GM23338 (cell line): ENCODE data around the gene BCL7C. TPM values are rescaled to one million over a fixed set of nuclear protein-coding genes. Genes with fewer than 3 reads are reported as not detected.

ENCODE experiments used
- ATAC-seq: fragments of 200-7000 bp; cut with Tn5 transposase; 3 replicates; pipeline ENCODE4 v1.9.1; 2020
- DNase-seq: peaks from one replicate; pipeline ENCODE4 v3.0.0-alpha.2; 2015; ENCODE audit warnings: low spot score
- H2AFZ ChIP-seq: fragments of 200-600 bp; sonication (generic); 2 replicates; pipeline ENCODE4 v1.8.0; 2016; ENCODE audit warnings: antibody characterized with exemption, mild to moderate bottlenecking, moderate library complexity
- H3F3A ChIP-seq: fragments of 200-600 bp; sonication (generic); replicated peaks from 2 replicates; pipeline ENCODE4 v1.8.0; 2017; ENCODE audit warnings: antibody characterized with exemption, mixed run types, low read depth
- H3K27ac ChIP-seq: fragments of 200-600 bp; sonication (generic); 2 replicates; pipeline ENCODE4 v1.6.1; 2016; ENCODE audit warnings: low read depth
- H3K27me3 ChIP-seq: fragments of 200-600 bp; sonication (generic); 2 replicates; pipeline ENCODE4 v1.8.0; 2016; ENCODE audit warnings: mild to moderate bottlenecking, mixed run types, moderate library complexity; ENCODE audit not compliant: insufficient read depth
- H3K36me3 ChIP-seq: fragments of 200-600 bp; sonication (generic); 2 replicates; pipeline ENCODE4 v1.8.0; 2016; ENCODE audit warnings: mild to moderate bottlenecking; ENCODE audit not compliant: insufficient read depth
- H3K4me1 ChIP-seq: fragments of 200-600 bp; sonication (generic); 2 replicates; pipeline ENCODE4 v1.8.0; 2016; ENCODE audit warnings: mild to moderate bottlenecking, moderate library complexity; ENCODE audit not compliant: insufficient read depth
- H3K4me2 ChIP-seq: fragments of 200-600 bp; sonication (generic); 2 replicates; pipeline ENCODE4 v1.7.1; 2017; ENCODE audit warnings: mixed run types
- H3K4me3 ChIP-seq: fragments of 200-600 bp; sonication (generic); 2 replicates; pipeline ENCODE4 v1.6.1; 2016; ENCODE audit warnings: mixed run types
- H3K79me2 ChIP-seq: fragments of 200-600 bp; sonication (generic); replicated peaks from 2 replicates; pipeline ENCODE4 v1.8.0; 2017; ENCODE audit warnings: mild to moderate bottlenecking; ENCODE audit not compliant: insufficient read depth
- H3K9me2 ChIP-seq: fragments of 200-600 bp; sonication (generic); 2 replicates; pipeline ENCODE4 v1.8.0; 2017; ENCODE audit not compliant: insufficient read depth
- H4K20me1 ChIP-seq: fragments of 200-600 bp; sonication (generic); replicated peaks from 2 replicates; pipeline ENCODE4 v1.8.0; 2017; ENCODE audit warnings: mild to moderate bottlenecking; ENCODE audit not compliant: insufficient read depth
- H3K27ac Mint-ChIP-seq: 2 replicates; pipeline ENCODE4 v1.8.0; 2020; ENCODE audit warnings: inconsistent platforms, mild to moderate bottlenecking, moderate library complexity, mixed read lengths
- H3K27me3 Mint-ChIP-seq: 3 replicates; pipeline ENCODE4 v1.8.0; 2022; ENCODE audit warnings: low read depth, mild to moderate bottlenecking, moderate library complexity, mixed read lengths, inconsistent platforms; ENCODE audit not compliant: insufficient read depth, poor library complexity
- H3K36me3 Mint-ChIP-seq: 3 replicates; pipeline ENCODE4 v1.8.0; 2021; ENCODE audit warnings: low read depth, mild to moderate bottlenecking, inconsistent platforms, moderate library complexity, mixed read lengths
- H3K4me1 Mint-ChIP-seq: 3 replicates; pipeline ENCODE4 v1.8.0; 2020; ENCODE audit warnings: mild to moderate bottlenecking, inconsistent platforms, mixed read lengths
- H3K4me3 Mint-ChIP-seq: 3 replicates; pipeline ENCODE4 v1.8.0; 2021; ENCODE audit warnings: moderate library complexity, mild to moderate bottlenecking, inconsistent platforms, mixed read lengths
- H3K9me3 Mint-ChIP-seq: 3 replicates; pipeline ENCODE4 v1.8.0; 2020; ENCODE audit warnings: moderate library complexity, mild to moderate bottlenecking, inconsistent platforms, mixed read lengths
- EZH2phosphoT487 ChIP-seq: fragments of 200-600 bp; sonication (generic); IDR thresholded peaks from one replicate; pipeline ENCODE4 v1.8.1; 2018; ENCODE audit warnings: antibody characterized with exemption; ENCODE audit not compliant: unreplicated experiment
- JUNB ChIP-seq: IDR thresholded peaks from one replicate; pipeline ENCODE4 v1.6.1; 2016; ENCODE audit warnings: antibody characterized with exemption; ENCODE audit not compliant: unreplicated experiment
- NANOG ChIP-seq: IDR thresholded peaks from 2 replicates; pipeline ENCODE4 v1.6.1; 2016; ENCODE audit warnings: antibody characterized with exemption, borderline replicate concordance
- POLR2AphosphoS5 ChIP-seq: IDR thresholded peaks from 2 replicates; pipeline ENCODE4 v1.6.1; 2016; ENCODE audit warnings: antibody characterized with exemption, low read depth
- STAT1 ChIP-seq: IDR thresholded peaks from one replicate; pipeline ENCODE4 v1.6.1; 2016; ENCODE audit warnings: antibody characterized with exemption; ENCODE audit not compliant: unreplicated experiment
- ZNF114 ChIP-seq: fragments of 250-450 bp; sonication (Bioruptor Pico); IDR thresholded peaks from 2 replicates; pipeline ENCODE4 v1.5.0; 2020; ENCODE audit warnings: mild to moderate bottlenecking, moderate library complexity
- ZNF331 ChIP-seq: fragments of 250-450 bp; sonication (Bioruptor Pico); IDR thresholded peaks from 2 replicates; pipeline ENCODE4 v1.5.0; 2020; ENCODE audit warnings: low read depth, mild to moderate bottlenecking, moderate library complexity
- polyA plus RNA-seq: library from polyadenylated mRNA; unstranded; fragments of >200 nt; fragmentation: Nextera tagmentation; extraction: Ambion mirVana; gene quantifications from 2 replicates; pipeline ENCODE4 v1.2.1, GENCODE V29; 2016
- total RNA-seq: library from RNA; depleted of rRNA; stranded (reverse); fragments of >200 nt; shearing (Covaris generic); gene quantifications from 2 replicates; pipeline ENCODE4 v1.2.3, GENCODE V29; 2014
- TF ChIP-seq, protein P1 (sequence below): fragments of 250-450 bp; sonication (Bioruptor Pico); IDR thresholded peaks from 2 replicates; pipeline ENCODE4 v1.5.0; 2020; ENCODE audit warnings: mild to moderate bottlenecking, moderate library complexity
- TF ChIP-seq, protein P2 (sequence below): IDR thresholded peaks from one replicate; pipeline ENCODE4 v1.6.1; 2018; ENCODE audit warnings: antibody characterized with exemption; ENCODE audit not compliant: unreplicated experiment
- TF ChIP-seq, protein P3 (sequence below), 2 experiments: fragments of 200-600 bp in 1 of 2; sonication (generic) in 1 of 2; conservative IDR thresholded peaks; 2 replicates each; pipeline versions ENCODE4 v1.5.1 to v1.6.1; 2016 to 2017; ENCODE audit warnings: antibody characterized with exemption in 2 of 2, low read depth in 2 of 2, mild to moderate bottlenecking in 2 of 2, moderate library complexity in 1 of 2

Gene BCL7C
- total and polyA plus RNA-seq, 2 experiments from 2014 or later = 17.5 to 22.1 TPM

DNA sequence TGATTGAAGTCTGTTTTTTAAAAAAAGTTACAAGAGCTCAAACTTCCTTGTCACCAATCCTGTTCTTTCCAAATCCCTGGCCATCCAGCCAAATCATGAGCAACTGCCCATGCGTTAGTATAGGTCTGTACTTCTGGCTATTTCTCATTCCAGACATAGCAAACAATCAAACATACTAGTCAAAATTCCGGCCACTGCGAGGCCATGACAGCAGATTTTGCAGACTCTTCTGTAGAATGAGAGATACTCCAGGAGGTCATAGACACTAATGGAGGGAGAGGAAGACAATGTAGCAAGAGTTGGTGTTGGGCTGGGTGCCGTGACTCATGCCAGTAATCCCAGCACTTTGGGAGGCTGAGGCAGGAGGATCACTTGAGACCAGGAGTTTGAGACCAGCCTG is 50.9 kb downstream of the BCL7C start:
- Histone ChIP-seq H3K27me3 (no peaks in the 10 kb centered on the region), H3K4me3 (no peak overlapping the region), H4K20me1 (no peaks in the 10 kb centered on the region), H3K4me1 (no peaks in the 10 kb centered on the region), H3K4me2 (no peak overlapping the region), H3K36me3 (no peaks in the 10 kb centered on the region), H3K27ac (no peak overlapping the region), H3F3A (0 out of 2 replicates have a peak, but pooled peaks cover 3% of the 10 kb centered on the region), H2AFZ (no peak overlapping the region), H3K79me2 (no peaks in the 10 kb centered on the region), H3K9me2 (no peaks in the 10 kb centered on the region)
- DNase-seq = no peak
- Mint-ChIP-seq H3K4me3 (no peak overlapping the region), H3K27ac (no peak overlapping the region), H3K27me3 (peaks cover 7% of the 10 kb centered on the region), H3K36me3 (peaks cover 2% of the 10 kb centered on the region; the same call in 1 of the 3 replicates), H3K4me1 (peaks cover 11% of the 10 kb centered on the region), H3K9me3 (peaks cover 13% of the 10 kb centered on the region)
- no peak for TF ChIP-seq NANOG
- TF ChIP-seq, protein P1, sequence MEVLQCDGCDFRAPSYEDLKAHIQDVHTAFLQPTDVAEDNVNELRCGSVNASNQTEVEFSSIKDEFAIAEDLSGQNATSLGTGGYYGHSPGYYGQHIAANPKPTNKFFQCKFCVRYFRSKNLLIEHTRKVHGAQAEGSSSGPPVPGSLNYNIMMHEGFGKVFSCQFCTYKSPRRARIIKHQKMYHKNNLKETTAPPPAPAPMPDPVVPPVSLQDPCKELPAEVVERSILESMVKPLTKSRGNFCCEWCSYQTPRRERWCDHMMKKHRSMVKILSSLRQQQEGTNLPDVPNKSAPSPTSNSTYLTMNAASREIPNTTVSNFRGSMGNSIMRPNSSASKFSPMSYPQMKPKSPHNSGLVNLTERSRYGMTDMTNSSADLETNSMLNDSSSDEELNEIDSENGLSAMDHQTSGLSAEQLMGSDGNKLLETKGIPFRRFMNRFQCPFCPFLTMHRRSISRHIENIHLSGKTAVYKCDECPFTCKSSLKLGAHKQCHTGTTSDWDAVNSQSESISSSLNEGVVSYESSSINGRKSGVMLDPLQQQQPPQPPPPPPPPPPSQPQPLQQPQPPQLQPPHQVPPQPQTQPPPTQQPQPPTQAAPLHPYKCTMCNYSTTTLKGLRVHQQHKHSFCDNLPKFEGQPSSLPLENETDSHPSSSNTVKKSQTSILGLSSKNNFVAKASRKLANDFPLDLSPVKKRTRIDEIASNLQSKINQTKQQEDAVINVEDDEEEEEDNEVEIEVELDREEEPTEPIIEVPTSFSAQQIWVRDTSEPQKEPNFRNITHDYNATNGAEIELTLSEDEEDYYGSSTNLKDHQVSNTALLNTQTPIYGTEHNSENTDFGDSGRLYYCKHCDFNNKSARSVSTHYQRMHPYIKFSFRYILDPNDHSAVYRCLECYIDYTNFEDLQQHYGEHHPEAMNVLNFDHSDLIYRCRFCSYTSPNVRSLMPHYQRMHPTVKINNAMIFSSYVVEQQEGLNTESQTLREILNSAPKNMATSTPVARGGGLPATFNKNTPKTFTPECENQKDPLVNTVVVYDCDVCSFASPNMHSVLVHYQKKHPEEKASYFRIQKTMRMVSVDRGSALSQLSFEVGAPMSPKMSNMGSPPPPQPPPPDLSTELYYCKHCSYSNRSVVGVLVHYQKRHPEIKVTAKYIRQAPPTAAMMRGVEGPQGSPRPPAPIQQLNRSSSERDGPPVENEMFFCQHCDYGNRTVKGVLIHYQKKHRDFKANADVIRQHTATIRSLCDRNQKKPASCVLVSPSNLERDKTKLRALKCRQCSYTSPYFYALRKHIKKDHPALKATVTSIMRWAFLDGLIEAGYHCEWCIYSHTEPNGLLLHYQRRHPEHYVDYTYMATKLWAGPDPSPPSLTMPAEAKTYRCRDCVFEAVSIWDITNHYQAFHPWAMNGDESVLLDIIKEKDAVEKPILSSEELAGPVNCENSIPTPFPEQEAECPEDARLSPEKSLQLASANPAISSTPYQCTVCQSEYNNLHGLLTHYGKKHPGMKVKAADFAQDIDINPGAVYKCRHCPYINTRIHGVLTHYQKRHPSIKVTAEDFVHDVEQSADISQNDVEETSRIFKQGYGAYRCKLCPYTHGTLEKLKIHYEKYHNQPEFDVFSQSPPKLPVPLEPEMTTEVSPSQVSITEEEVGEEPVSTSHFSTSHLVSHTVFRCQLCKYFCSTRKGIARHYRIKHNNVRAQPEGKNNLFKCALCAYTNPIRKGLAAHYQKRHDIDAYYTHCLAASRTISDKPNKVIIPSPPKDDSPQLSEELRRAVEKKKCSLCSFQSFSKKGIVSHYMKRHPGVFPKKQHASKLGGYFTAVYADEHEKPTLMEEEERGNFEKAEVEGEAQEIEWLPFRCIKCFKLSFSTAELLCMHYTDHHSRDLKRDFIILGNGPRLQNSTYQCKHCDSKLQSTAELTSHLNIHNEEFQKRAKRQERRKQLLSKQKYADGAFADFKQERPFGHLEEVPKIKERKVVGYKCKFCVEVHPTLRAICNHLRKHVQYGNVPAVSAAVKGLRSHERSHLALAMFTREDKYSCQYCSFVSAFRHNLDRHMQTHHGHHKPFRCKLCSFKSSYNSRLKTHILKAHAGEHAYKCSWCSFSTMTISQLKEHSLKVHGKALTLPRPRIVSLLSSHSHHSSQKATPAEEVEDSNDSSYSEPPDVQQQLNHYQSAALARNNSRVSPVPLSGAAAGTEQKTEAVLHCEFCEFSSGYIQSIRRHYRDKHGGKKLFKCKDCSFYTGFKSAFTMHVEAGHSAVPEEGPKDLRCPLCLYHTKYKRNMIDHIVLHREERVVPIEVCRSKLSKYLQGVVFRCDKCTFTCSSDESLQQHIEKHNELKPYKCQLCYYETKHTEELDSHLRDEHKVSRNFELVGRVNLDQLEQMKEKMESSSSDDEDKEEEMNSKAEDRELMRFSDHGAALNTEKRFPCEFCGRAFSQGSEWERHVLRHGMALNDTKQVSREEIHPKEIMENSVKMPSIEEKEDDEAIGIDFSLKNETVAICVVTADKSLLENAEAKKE (CRISPR knock-in tag) = no peak
- no peak for TF ChIP-seq ZNF331
- no peak for TF ChIP-seq STAT1
- no peak for TF ChIP-seq JUNB
- TF ChIP-seq, protein P2, sequence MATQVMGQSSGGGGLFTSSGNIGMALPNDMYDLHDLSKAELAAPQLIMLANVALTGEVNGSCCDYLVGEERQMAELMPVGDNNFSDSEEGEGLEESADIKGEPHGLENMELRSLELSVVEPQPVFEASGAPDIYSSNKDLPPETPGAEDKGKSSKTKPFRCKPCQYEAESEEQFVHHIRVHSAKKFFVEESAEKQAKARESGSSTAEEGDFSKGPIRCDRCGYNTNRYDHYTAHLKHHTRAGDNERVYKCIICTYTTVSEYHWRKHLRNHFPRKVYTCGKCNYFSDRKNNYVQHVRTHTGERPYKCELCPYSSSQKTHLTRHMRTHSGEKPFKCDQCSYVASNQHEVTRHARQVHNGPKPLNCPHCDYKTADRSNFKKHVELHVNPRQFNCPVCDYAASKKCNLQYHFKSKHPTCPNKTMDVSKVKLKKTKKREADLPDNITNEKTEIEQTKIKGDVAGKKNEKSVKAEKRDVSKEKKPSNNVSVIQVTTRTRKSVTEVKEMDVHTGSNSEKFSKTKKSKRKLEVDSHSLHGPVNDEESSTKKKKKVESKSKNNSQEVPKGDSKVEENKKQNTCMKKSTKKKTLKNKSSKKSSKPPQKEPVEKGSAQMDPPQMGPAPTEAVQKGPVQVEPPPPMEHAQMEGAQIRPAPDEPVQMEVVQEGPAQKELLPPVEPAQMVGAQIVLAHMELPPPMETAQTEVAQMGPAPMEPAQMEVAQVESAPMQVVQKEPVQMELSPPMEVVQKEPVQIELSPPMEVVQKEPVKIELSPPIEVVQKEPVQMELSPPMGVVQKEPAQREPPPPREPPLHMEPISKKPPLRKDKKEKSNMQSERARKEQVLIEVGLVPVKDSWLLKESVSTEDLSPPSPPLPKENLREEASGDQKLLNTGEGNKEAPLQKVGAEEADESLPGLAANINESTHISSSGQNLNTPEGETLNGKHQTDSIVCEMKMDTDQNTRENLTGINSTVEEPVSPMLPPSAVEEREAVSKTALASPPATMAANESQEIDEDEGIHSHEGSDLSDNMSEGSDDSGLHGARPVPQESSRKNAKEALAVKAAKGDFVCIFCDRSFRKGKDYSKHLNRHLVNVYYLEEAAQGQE = no peak
- no peak for TF ChIP-seq POLR2AphosphoS5
- no peak for TF ChIP-seq ZNF114 (CRISPR knock-in tag)
- TF ChIP-seq, protein P3, sequence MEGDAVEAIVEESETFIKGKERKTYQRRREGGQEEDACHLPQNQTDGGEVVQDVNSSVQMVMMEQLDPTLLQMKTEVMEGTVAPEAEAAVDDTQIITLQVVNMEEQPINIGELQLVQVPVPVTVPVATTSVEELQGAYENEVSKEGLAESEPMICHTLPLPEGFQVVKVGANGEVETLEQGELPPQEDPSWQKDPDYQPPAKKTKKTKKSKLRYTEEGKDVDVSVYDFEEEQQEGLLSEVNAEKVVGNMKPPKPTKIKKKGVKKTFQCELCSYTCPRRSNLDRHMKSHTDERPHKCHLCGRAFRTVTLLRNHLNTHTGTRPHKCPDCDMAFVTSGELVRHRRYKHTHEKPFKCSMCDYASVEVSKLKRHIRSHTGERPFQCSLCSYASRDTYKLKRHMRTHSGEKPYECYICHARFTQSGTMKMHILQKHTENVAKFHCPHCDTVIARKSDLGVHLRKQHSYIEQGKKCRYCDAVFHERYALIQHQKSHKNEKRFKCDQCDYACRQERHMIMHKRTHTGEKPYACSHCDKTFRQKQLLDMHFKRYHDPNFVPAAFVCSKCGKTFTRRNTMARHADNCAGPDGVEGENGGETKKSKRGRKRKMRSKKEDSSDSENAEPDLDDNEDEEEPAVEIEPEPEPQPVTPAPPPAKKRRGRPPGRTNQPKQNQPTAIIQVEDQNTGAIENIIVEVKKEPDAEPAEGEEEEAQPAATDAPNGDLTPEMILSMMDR (conservative IDR thresholded peaks at IDR 0.05; ENCODE audit: low read depth in 2 of 2) = no peak
- TF ChIP-seq EZH2phosphoT487 = no peak
- no peak for ATAC-seq
